IMR-90 (cell line): ENCODE measurements around the gene KCTD11. TPM values are rescaled to one million over a fixed set of nuclear protein-coding genes. Genes with fewer than 3 reads are reported as not detected.
A peak's percentile ranks its signal among the peaks of the same experiment; 100 is the strongest.

Experiments used
- ATAC-seq: fragments of 200-7000 bp; cut with Tn5 transposase; 2 replicates; pipeline ENCODE4 v1.9.1; 2020; ENCODE audit warnings: low read depth, mild to moderate bottlenecking, moderate library complexity
- BruUV-seq: library from RNA; stranded (reverse); fragments of 400-500 nt; replicated peaks from 2 replicates; lab custom pipeline; 2021; lab: Mats Ljungman, UMichigan
- CTCF ChIA-PET: fragments of 300-600 bp; formaldehyde crosslinking; extraction: SDS; loops from one replicate; lab custom pipeline; 2021; ENCODE audit warnings: antibody characterized with exemption; lab: Yijun Ruan, JAX
- POLR2A ChIA-PET: fragments of 300-600 bp; sonication (Branson Sonifier 250); formaldehyde crosslinking; loops from one replicate; lab custom pipeline; 2022; ENCODE audit warnings: antibody characterized with exemption; ENCODE audit not compliant: unreplicated experiment; lab: Charles Lee
- DNase-seq: peaks from one replicate; pipeline ENCODE4 v3.0.0; 2013
- H2AFZ ChIP-seq: replicated peaks from 2 replicates; pipeline ENCODE3; 2013; ENCODE audit warnings: low read length, mild to moderate bottlenecking; ENCODE audit not compliant: poor library complexity
- H2AK5ac ChIP-seq: 2 replicates; pipeline ENCODE4 v1.6.1; 2013; ENCODE audit warnings: low read depth, low read length, inconsistent platforms
- H2AK9ac ChIP-seq: replicated peaks from 2 replicates; pipeline ENCODE3; 2013; ENCODE audit warnings: mild to moderate bottlenecking, low read depth, low read length, moderate library complexity; ENCODE audit not compliant: poor library complexity
- H2BK120ac ChIP-seq: 2 replicates; pipeline ENCODE4 v1.6.1; 2013; ENCODE audit warnings: low read depth, low read length, inconsistent platforms
- H2BK15ac ChIP-seq: 3 replicates; pipeline ENCODE4 v1.6.1; 2013; ENCODE audit warnings: low read depth, low read length, inconsistent platforms
- H2BK20ac ChIP-seq: 2 replicates; pipeline ENCODE4 v1.6.1; 2013; ENCODE audit warnings: low read depth, mild to moderate bottlenecking, inconsistent platforms, low read length, moderate library complexity
- H2BK5ac ChIP-seq: 2 replicates; pipeline ENCODE4 v1.6.1; 2013; ENCODE audit warnings: mild to moderate bottlenecking, low read depth, low read length, inconsistent platforms; ENCODE audit not compliant: poor library complexity, severe bottlenecking
- H3K14ac ChIP-seq: replicated peaks from 2 replicates; pipeline ENCODE4 v1.6.1; 2013; ENCODE audit warnings: low read depth, low read length, inconsistent platforms
- H3K18ac ChIP-seq: 2 replicates; pipeline ENCODE4 v1.6.1; 2013; ENCODE audit warnings: low read depth, low read length, control low read depth
- H3K23ac ChIP-seq: 2 replicates; pipeline ENCODE4 v1.6.1; 2013; ENCODE audit warnings: low read depth, low read length, inconsistent platforms
- H3K27ac ChIP-seq: 2 replicates; pipeline ENCODE4 v1.5.1; 2013; ENCODE audit warnings: mild to moderate bottlenecking, control low read depth, low read length; ENCODE audit not compliant: insufficient read depth
- H3K27me3 ChIP-seq: 2 replicates; pipeline ENCODE4 v1.6.1; 2013; ENCODE audit warnings: low read length; ENCODE audit not compliant: control insufficient read depth, insufficient read depth
- H3K36me3 ChIP-seq: 2 replicates; pipeline ENCODE4 v1.6.1; 2013; ENCODE audit warnings: low read length, mixed read lengths; ENCODE audit not compliant: control insufficient read depth, insufficient read depth
- H3K4ac ChIP-seq: 2 replicates; pipeline ENCODE4 v1.6.1; 2013; ENCODE audit warnings: low read depth, low read length, inconsistent platforms
- H3K4me1 ChIP-seq: 2 replicates; pipeline ENCODE4 v1.6.1; 2013; ENCODE audit warnings: low read length, mixed read lengths; ENCODE audit not compliant: control insufficient read depth, insufficient read depth
- H3K4me2 ChIP-seq: 2 replicates; pipeline ENCODE4 v1.6.1; 2013; ENCODE audit warnings: low read depth, mild to moderate bottlenecking, control low read depth, low read length, moderate library complexity
- H3K4me3 ChIP-seq: 2 replicates; pipeline ENCODE4 v1.5.1; 2013; ENCODE audit warnings: low read depth, mild to moderate bottlenecking, control low read depth, low read length, moderate library complexity; ENCODE audit not compliant: insufficient read depth
- H3K56ac ChIP-seq: 2 replicates; pipeline ENCODE4 v1.6.1; 2013; ENCODE audit warnings: low read length, inconsistent platforms; ENCODE audit not compliant: insufficient read depth; ENCODE audit errors: extremely low read depth
- H3K79me1 ChIP-seq, 2 experiments: 2 replicates each; pipeline ENCODE4 v1.6.1; 2013; ENCODE audit warnings: low read length in 2 of 2, inconsistent platforms in 1 of 2, low read depth in 1 of 2
- H3K9ac ChIP-seq: 2 replicates; pipeline ENCODE4 v1.6.1; 2013; ENCODE audit warnings: low read depth, low read length, control low read depth
- H3K9me1 ChIP-seq: 2 replicates; pipeline ENCODE4 v1.6.1; 2013; ENCODE audit warnings: low read length, inconsistent platforms; ENCODE audit not compliant: insufficient read depth
- H3K9me3 ChIP-seq: 2 replicates; pipeline ENCODE4 v1.6.1; 2013; ENCODE audit warnings: low read length; ENCODE audit not compliant: control insufficient read depth, insufficient read depth
- H4K20me1 ChIP-seq: 2 replicates; pipeline ENCODE4 v1.6.1; 2013; ENCODE audit warnings: low read length, inconsistent platforms; ENCODE audit not compliant: insufficient read depth
- H4K5ac ChIP-seq: 2 replicates; pipeline ENCODE4 v1.6.1; 2013; ENCODE audit warnings: mild to moderate bottlenecking, low read depth, low read length, control low read depth
- H4K8ac ChIP-seq, 2 experiments: 2 replicates each; pipeline ENCODE4 v1.6.1; 2013; ENCODE audit warnings: low read depth in 2 of 2, low read length in 2 of 2, control low read depth in 1 of 2, inconsistent platforms in 1 of 2
- H4K91ac ChIP-seq: 2 replicates; pipeline ENCODE4 v1.6.1; 2013; ENCODE audit warnings: low read depth, low read length, inconsistent platforms; ENCODE audit not compliant: insufficient read depth
- NFE2L2 ChIP-seq: fragments of 150-350 bp; IDR thresholded peaks from 2 replicates; pipeline ENCODE4 v1.6.1; 2016; ENCODE audit warnings: low read depth, mild to moderate bottlenecking, low read length
- WGBS, 2 experiments: methylation state at CpG; one replicate each; pipeline versions ENCODE4 v1.1.5 to v1.1.7; 2013; ENCODE audit warnings: missing lambda C conversion rate in 2 of 2; ENCODE audit not compliant: insufficient read length in 1 of 2; ENCODE audit errors: extremely low coverage in 2 of 2; 5-methylcytosine and 5-hydroxymethylcytosine counted together
- dilution Hi-C: fragments of 300-500 bp; cut with HindIII; formaldehyde crosslinking; loops from one replicate; pipeline ENCODE4 v1.14.3; 2018; ENCODE audit warnings: low sequenced_read_pairs; ENCODE audit not compliant: unreplicated experiment
- in situ Hi-C: fragments of 300-500 bp; cut with MboI; formaldehyde crosslinking; loops from 3 replicates; pipeline ENCODE4 v1.14.3; 2019; ENCODE audit warnings: low sequenced_read_pairs, inconsistent platforms, mixed read lengths
- intact Hi-C: fragments of 100-400 bp; cut with micrococcal nuclease; formaldehyde crosslinking; loops from 2 replicates; pipeline ENCODE4 v1.10.0; 2022
- polyA plus RNA-seq, 3 experiments: library from polyadenylated mRNA; depleted of rRNA; stranded (reverse); fragments of >200 nt; gene quantifications; 2 replicates each; pipeline ENCODE4 v1.2.3, GENCODE V29; 2012; ENCODE audit warnings: low replicate concordance in 1 of 3
- total RNA-seq: library from RNA; depleted of rRNA; stranded (reverse); fragments of >200 nt; gene quantifications from 2 replicates; pipeline ENCODE4 v1.2.3, GENCODE V29; 2012

KCTD11 gene
- total and polyA plus RNA-seq, 2 of the 4 experiments (the other 2 are of a cell fraction): 10.8 to 16.4 TPM

DNA sequence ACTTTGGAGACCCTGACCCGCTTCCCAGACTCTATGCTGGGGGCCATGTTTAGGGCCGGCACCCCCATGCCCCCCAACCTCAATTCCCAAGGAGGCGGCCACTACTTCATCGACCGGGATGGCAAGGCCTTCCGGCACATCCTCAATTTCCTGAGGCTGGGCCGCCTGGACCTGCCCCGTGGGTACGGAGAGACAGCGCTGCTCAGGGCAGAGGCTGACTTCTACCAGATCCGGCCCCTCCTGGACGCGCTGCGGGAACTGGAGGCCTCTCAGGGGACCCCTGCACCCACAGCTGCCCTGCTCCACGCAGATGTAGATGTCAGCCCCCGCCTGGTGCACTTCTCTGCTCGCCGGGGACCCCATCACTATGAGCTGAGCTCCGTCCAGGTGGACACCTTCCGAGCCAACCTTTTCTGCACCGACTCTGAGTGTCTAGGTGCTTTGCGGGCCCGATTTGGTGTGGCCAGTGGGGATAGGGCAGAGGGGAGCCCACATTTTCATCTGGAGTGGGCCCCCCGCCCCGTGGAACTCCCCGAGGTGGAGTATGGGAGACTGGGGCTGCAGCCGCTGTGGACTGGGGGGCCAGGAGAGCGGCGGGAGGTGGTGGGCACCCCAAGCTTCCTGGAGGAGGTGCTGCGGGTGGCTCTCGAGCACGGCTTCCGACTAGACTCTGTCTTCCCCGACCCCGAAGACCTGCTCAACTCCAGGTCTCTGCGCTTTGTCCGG, 1.1 kb downstream of the KCTD11 start:
- Histone ChIP-seq H2AK5ac (peak overlapping the region; percentile 99; the same call in 1 of the 2 replicates), H3K27ac (peak overlapping the region; percentile 95), H2BK5ac (peak overlapping the region; percentile 94), H3K18ac (no peak overlapping the region), H3K27me3 (no peaks in the 10 kb centered on the region), H3K4ac (peak overlapping the region; percentile 93), H3K4me2 (peak overlapping the region; percentile 89), H4K5ac (no peak overlapping the region), H3K9me3 (no peaks in the 10 kb centered on the region), H4K20me1 (peaks cover 32% of the 10 kb centered on the region), H3K56ac (no peak overlapping the region), H3K14ac (no peak overlapping the region), H2BK20ac (no peak overlapping the region), H3K79me1 (peaks cover 24 to 63% of the 10 kb centered on the region in 2 experiments; a peak in 3 of 4 replicates), H4K8ac (peak overlapping the region in 1 of 2 experiments; percentile 93; a peak in 1 of 4 replicates), H4K91ac (peak overlapping the region; percentile 12; the same call in 1 of the 2 replicates), H3K23ac (peak overlapping the region; percentile 93; the same call in 1 of the 2 replicates), H2BK15ac (0 out of 3 replicates have a peak overlapping the region, but pooled peaks have one; percentile 96), H2AFZ (no peak overlapping the region), H3K4me1 (peaks cover 39% of the 10 kb centered on the region), H3K9ac (peak overlapping the region; percentile 95), H2BK120ac (no peak overlapping the region), H2AK9ac (peak overlapping the region; percentile 99), H3K9me1 (peaks cover 27% of the 10 kb centered on the region), H3K4me3 (peak overlapping the region; percentile 93), H3K36me3 (no peaks in the 10 kb centered on the region)
- intact Hi-C loops: loop anchor here (5.0 kb wide), 3 partner anchors 84 to 484 kb away; partner anchors contain the start of genes FGF11, SENP3 and TMEM102
- in situ Hi-C loops: loop anchor here (10.0 kb wide), 1 partner anchor 202 kb away; the partner anchor contains the start of gene TNFSF13
- no peak for TF ChIP-seq NFE2L2
- no TSS peak for BruUV-seq
- POLR2A ChIA-PET: no interaction called here
- WGBS, 2 experiments: 95% methylated on average over 19 of the region's 37 CpGs; no CpG with 5 or more reads in 1 of the 2 experiments
- CTCF ChIA-PET: interaction anchor here (4.1 kb wide), 1 partner anchor 208 kb away, joined by 19 read pairs; the partner anchor contains the start of gene SENP3
- dilution Hi-C loops: no loop called here
- DNase-seq: no peak
- ATAC-seq: no peak
